HEK293 (cell line): ENCODE data around the gene TPPP3.
A peak's percentile ranks its signal among the peaks of the same experiment; 100 is the strongest.

Source experiments
- CTCF ChIA-PET: fragments of 350-600 bp; formaldehyde crosslinking; extraction: SDS; loops from one replicate; lab custom pipeline; 2021; ENCODE audit warnings: antibody characterized with exemption; lab: Yijun Ruan, JAX
- POLR2A ChIA-PET: fragments of 300-600 bp; formaldehyde crosslinking; extraction: SDS; loops from one replicate; lab custom pipeline; 2020; ENCODE audit warnings: antibody characterized with exemption, inconsistent platforms; lab: Yijun Ruan, JAX
- H3K27ac ChIP-seq: fragments of 200-500 bp; sonication (Bioruptor generic); 2 replicates; pipeline ENCODE4 v1.5.1; 2014; ENCODE audit warnings: low read depth, low read length, control low read depth, inconsistent platforms; ENCODE audit errors: extremely low read depth
- H3K36me3 ChIP-seq, 2 experiments: fragments of 200-500 bp in 1 of 2; sonication (Bioruptor generic) in 1 of 2; 1 replicate in 1 of 2; 2 replicates in 1 of 2; pipeline ENCODE4 v1.5.1; 2014 to 2017; ENCODE audit warnings: inconsistent platforms in 2 of 2, low read length in 2 of 2; ENCODE audit not compliant: control insufficient read depth in 2 of 2, insufficient read depth in 1 of 2
- H3K4me1 ChIP-seq: fragments of 200-500 bp; sonication (Bioruptor generic); 2 replicates; pipeline ENCODE4 v1.5.1; 2014; ENCODE audit warnings: mild to moderate bottlenecking, low read length, inconsistent platforms; ENCODE audit not compliant: control insufficient read depth, insufficient read depth
- H3K4me3 ChIP-seq: 2 replicates; pipeline ENCODE4 v1.5.1; 2011; ENCODE audit warnings: low read depth, mild to moderate bottlenecking, control low read depth, low read length, moderate library complexity
- H3K9me3 ChIP-seq: fragments of 200-500 bp; sonication (Bioruptor generic); 2 replicates; pipeline ENCODE4 v1.5.1; 2014; ENCODE audit warnings: low read depth, low read length, inconsistent platforms; ENCODE audit not compliant: control insufficient read depth, insufficient read depth
- BCL6B ChIP-seq: fragments of 450-650 bp; formaldehyde crosslinking; IDR thresholded peaks from 2 replicates; pipeline ENCODE4 v1.5.1; 2017; ENCODE audit warnings: missing biosample characterization, missing genetic modification characterization
- PATZ1 ChIP-seq: fragments of 450-650 bp; formaldehyde crosslinking; IDR thresholded peaks from 2 replicates; pipeline ENCODE4 v1.5.1; 2016; ENCODE audit warnings: missing biosample characterization, missing genetic modification characterization
- PRDM6 ChIP-seq: fragments of 450-650 bp; formaldehyde crosslinking; IDR thresholded peaks from 2 replicates; pipeline ENCODE4 v1.5.1; 2017; ENCODE audit warnings: missing biosample characterization, missing genetic modification characterization
- ZIC2 ChIP-seq: fragments of 450-650 bp; formaldehyde crosslinking; IDR thresholded peaks from 2 replicates; pipeline ENCODE4 v1.5.1; 2016; ENCODE audit warnings: missing biosample characterization, missing genetic modification characterization
- ZNF121 ChIP-seq: fragments of 450-650 bp; formaldehyde crosslinking; IDR thresholded peaks from 2 replicates; pipeline ENCODE4 v1.5.1; 2016; ENCODE audit warnings: missing biosample characterization, missing genetic modification characterization
- ZNF280D ChIP-seq: fragments of 450-650 bp; formaldehyde crosslinking; IDR thresholded peaks from 2 replicates; pipeline ENCODE4 v1.5.1; 2016; ENCODE audit warnings: missing biosample characterization, missing genetic modification characterization
- ZNF600 ChIP-seq: fragments of 450-650 bp; formaldehyde crosslinking; IDR thresholded peaks from 2 replicates; pipeline ENCODE4 v1.5.1; 2016; ENCODE audit warnings: missing biosample characterization, missing genetic modification characterization
- ZNF76 ChIP-seq: fragments of 450-650 bp; formaldehyde crosslinking; IDR thresholded peaks from 2 replicates; pipeline ENCODE4; 2016; ENCODE audit warnings: low read depth, missing biosample characterization, missing genetic modification characterization, borderline replicate concordance
- ZNF830 ChIP-seq: fragments of 450-650 bp; IDR thresholded peaks from 2 replicates; pipeline ENCODE4 v1.5.0; 2018; ENCODE audit warnings: missing biosample characterization, missing genetic modification characterization, low read depth, mild to moderate bottlenecking, moderate library complexity

TPPP3 gene

GRCh38 chr16:67413978-67414911, 20.9 kb upstream of the TPPP3 start:
- Histone ChIP-seq H3K4me1 (peaks cover 3% of the 10 kb centered on the region; the same call in 1 of the 2 replicates), H3K9me3 (no peaks in the 10 kb centered on the region), H3K27ac (no peak overlapping the region), H3K36me3 (no peaks in the 10 kb centered on the region)
- ChIA-PET POLR2A (interaction anchor here (0.6 to 0.7 kb wide), 3 partner anchors 132 to 265 kb away, joined by 3 to 5 read pairs (median 4); no protein-coding TSS in a partner anchor), CTCF (interaction anchor here (0.5 to 3.8 kb wide), 8 partner anchors 10 to 225 kb away, joined by 3 to 19 read pairs (median 4); no protein-coding TSS in a partner anchor)
- TF ChIP-seq BCL6B (peak; percentile 52; the same call in 1 of the 2 replicates), ZIC2 (tag by site-specific recombination) (peak; percentile 65), PRDM6 (tag by site-specific recombination) (no peak), ZNF121 (tag by site-specific recombination) (0 out of 2 replicates have a peak, but pooled peaks have one; percentile 0), PATZ1 (tag by site-specific recombination) (no peak)
- TF ChIP-seq, all 188 proteins: peak for 3
- H3K4me3 ChIP-seq: no peak overlapping the region

- Histone ChIP-seq H3K4me3 (no peak overlapping the region), H3K27ac (no peak overlapping the region), H3K36me3 (no peaks in the 10 kb centered on the region), H3K9me3 (no peaks in the 10 kb centered on the region), H3K4me1 (peaks cover 3% of the 10 kb centered on the region; the same call in 1 of the 2 replicates)
- CTCF ChIA-PET: interaction anchor here (0.6 to 3.8 kb wide), 7 partner anchors 12 to 549 kb away, joined by 3 to 19 read pairs (median 3); no protein-coding TSS in a partner anchor
- TF ChIP-seq ZNF600: 0 out of 2 replicates have a peak, but pooled peaks have one; percentile 21
- no peak for TF ChIP-seq ZNF830 (tag by site-specific recombination)
- no peak for TF ChIP-seq ZNF76 (tag by site-specific recombination)
- no peak for TF ChIP-seq ZNF280D (tag by site-specific recombination)
- POLR2A ChIA-PET: interaction anchor here (0.8 kb wide), 1 partner anchor 138 kb away, joined by 3 read pairs; no protein-coding TSS in a partner anchor
Measured at GRCh38 chr16:67412294-67412693, 19.0 kb upstream of the TPPP3 start.
